Mesendoderm (in vitro differentiated cells): ENCODE results near the gene MELK.

ENCODE experiments used
- DNase-seq: peaks from one replicate; pipeline ENCODE4 v3.0.0; 2013
- H2AK5ac ChIP-seq: 2 replicates; pipeline ENCODE4 v1.6.1; 2013; ENCODE audit warnings: low read length, inconsistent platforms
- H2BK120ac ChIP-seq: 2 replicates; pipeline ENCODE4 v1.6.1; 2013; ENCODE audit warnings: low read depth, mild to moderate bottlenecking, low read length, moderate library complexity, mixed read lengths
- H2BK15ac ChIP-seq: replicated peaks from 2 replicates; pipeline ENCODE4 v1.6.1; 2013; ENCODE audit warnings: low read depth, mild to moderate bottlenecking, moderate library complexity
- H2BK5ac ChIP-seq: 2 replicates; pipeline ENCODE4 v1.6.1; 2013; ENCODE audit warnings: low read length, inconsistent platforms
- H3K18ac ChIP-seq: 2 replicates; pipeline ENCODE4 v1.6.1; 2013; ENCODE audit warnings: mild to moderate bottlenecking, low read length, mixed read lengths
- H3K23ac ChIP-seq: one replicate; pipeline ENCODE4 v1.6.1; 2013; ENCODE audit warnings: low read length
- H3K27ac ChIP-seq: 2 replicates; pipeline ENCODE4 v1.5.1; 2013; ENCODE audit warnings: low read depth, mild to moderate bottlenecking, inconsistent platforms, low read length, moderate library complexity
- H3K27me3 ChIP-seq: 2 replicates; pipeline ENCODE4 v1.6.1; 2013; ENCODE audit warnings: low read length, control low read depth, mild to moderate bottlenecking, inconsistent platforms; ENCODE audit not compliant: insufficient read depth, poor library complexity
- H3K36me3 ChIP-seq: 2 replicates; pipeline ENCODE4 v1.6.1; 2013; ENCODE audit warnings: low read length, inconsistent platforms; ENCODE audit not compliant: control insufficient read depth, insufficient read depth
- H3K4ac ChIP-seq: one replicate; pipeline ENCODE4 v1.6.1; 2013; ENCODE audit warnings: low read depth, mild to moderate bottlenecking, low read length, moderate library complexity
- H3K4me1 ChIP-seq: 2 replicates; pipeline ENCODE4 v1.6.1; 2013; ENCODE audit warnings: low read depth, low read length, inconsistent platforms; ENCODE audit not compliant: control insufficient read depth
- H3K4me2 ChIP-seq: 2 replicates; pipeline ENCODE4 v1.6.1; 2013; ENCODE audit warnings: low read length
- H3K4me3 ChIP-seq: 2 replicates; pipeline ENCODE4 v1.5.1; 2013; ENCODE audit warnings: mild to moderate bottlenecking, low read length
- H3K56ac ChIP-seq: one replicate; pipeline ENCODE4 v1.6.1; 2013; ENCODE audit warnings: low read length
- H3K79me1 ChIP-seq: 2 replicates; pipeline ENCODE4 v1.6.1; 2013; ENCODE audit warnings: low read length, inconsistent platforms
- H3K79me2 ChIP-seq: 2 replicates; pipeline ENCODE4 v1.6.1; 2013; ENCODE audit warnings: mild to moderate bottlenecking, low read length; ENCODE audit not compliant: control insufficient read depth, insufficient read depth
- H3K9ac ChIP-seq: 2 replicates; pipeline ENCODE4 v1.6.1; 2013; ENCODE audit warnings: low read length, inconsistent platforms
- H4K5ac ChIP-seq: one replicate; pipeline ENCODE4 v1.6.1; 2013; ENCODE audit warnings: low read length
- H4K8ac ChIP-seq: one replicate; pipeline ENCODE4 v1.6.1; 2013; ENCODE audit warnings: low read depth, mild to moderate bottlenecking, control low read depth, low read length, moderate library complexity
- WGBS: extraction: QIAGEN DNeasy Blood & Tissue Kit; methylation state at CpG from one replicate; pipeline ENCODE4 v1.1.7; 2013; ENCODE audit warnings: low lambda C conversion rate, missing lambda C conversion rate; ENCODE audit not compliant: insufficient coverage; ENCODE audit errors: extremely low coverage; 5-methylcytosine and 5-hydroxymethylcytosine counted together

MELK gene

DNA sequence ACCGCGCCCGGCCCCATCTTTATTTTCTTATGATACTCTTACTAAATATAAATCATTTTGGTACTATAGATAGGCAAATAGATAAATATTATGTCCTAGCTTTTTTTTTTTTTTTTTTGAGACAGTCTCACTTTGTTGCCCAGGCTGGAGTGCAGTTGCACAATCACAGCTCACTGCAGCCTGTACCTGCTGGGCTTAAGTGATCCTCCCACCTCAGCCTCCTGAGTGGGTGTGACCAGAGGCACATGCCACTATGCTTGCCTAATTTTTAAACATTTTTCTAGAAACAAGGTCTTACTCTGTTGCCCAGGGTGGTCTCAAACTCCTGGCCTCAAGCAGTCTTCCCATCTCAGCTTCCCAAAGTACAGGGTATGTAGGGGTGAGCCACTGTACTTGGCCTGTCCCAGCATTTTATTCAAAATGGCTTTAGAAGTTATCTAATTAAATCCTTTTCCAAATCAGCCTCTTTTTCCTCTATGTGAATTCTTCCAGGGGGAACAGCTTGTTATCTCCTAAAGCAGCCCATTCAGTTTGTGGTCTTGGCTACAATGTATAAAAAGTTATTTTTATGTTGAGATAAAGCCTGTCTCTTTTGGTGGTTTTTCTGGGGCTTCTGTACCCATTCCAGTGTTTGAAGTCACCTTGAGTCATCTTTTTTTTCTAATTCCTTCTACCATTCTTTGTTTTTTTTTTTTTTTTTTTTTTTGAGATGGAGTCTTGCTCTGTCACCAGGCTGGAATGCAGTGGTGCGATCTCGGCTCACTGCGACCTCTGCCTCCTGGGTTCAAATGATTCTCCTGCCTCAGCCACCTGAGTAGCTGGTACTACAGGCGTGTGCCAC lies 12.1 kb downstream of the MELK start:
- peaks cover 6% of the 10 kb centered on the region for H3K36me3 ChIP-seq

DNA sequence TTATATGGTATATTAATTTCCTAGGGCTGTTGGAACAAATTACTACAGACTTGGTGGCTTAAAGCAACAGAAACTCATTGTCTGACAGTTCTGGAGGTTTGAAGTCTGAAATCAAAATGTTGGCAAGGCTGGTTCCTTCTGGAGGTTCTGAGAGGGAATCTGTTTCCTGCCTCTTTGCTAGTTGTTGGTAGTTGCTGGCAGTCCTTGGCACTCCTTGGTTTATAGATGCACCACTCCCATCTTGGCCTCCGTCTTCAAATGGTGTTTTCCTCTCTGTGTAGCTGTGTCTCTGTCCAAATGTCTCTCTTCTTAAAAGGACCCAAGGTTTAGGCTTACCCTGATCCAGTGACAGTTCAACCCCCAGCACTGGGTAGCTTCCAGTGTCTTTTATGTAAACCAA lies 17.5 kb downstream of the MELK start:
- Histone ChIP-seq H3K4me2 (no peak overlapping the region), H2BK5ac (no peak overlapping the region), H3K56ac (no peak overlapping the region), H3K4me3 (no peak overlapping the region), H3K23ac (no peak overlapping the region), H3K79me1 (peaks cover 3% of the 10 kb centered on the region), H2BK120ac (no peak overlapping the region), H3K36me3 (peaks cover 6% of the 10 kb centered on the region), H3K27me3 (no peaks in the 10 kb centered on the region), H3K18ac (no peak overlapping the region), H2AK5ac (no peak overlapping the region), H4K5ac (no peak overlapping the region), H3K79me2 (peaks cover 2% of the 10 kb centered on the region), H2BK15ac (no peak overlapping the region), H3K9ac (no peak overlapping the region), H4K8ac (no peak overlapping the region), H3K4me1 (no peaks in the 10 kb centered on the region), H3K4ac (no peak overlapping the region), H3K27ac (no peak overlapping the region)
- WGBS: no CpG with 5 or more reads among the region's 1 CpG
- DNase-seq: no peak

More for the DNA sequence above, 12.1 kb downstream of the MELK start:
- H3K18ac ChIP-seq: no peak overlapping the region
- H3K27ac ChIP-seq: no peak overlapping the region
- H3K4me3 ChIP-seq: no peak overlapping the region
- H2BK5ac ChIP-seq: no peak overlapping the region
- no peak overlapping the region for H4K8ac ChIP-seq
- peaks cover 13% of the 10 kb centered on the region for H3K79me2 ChIP-seq
- H2BK120ac ChIP-seq: no peak overlapping the region
- no peak overlapping the region for H3K9ac ChIP-seq
- H3K79me1 ChIP-seq: peaks cover 5% of the 10 kb centered on the region
- H3K23ac ChIP-seq: no peak overlapping the region
- no peak overlapping the region for H2AK5ac ChIP-seq
- no peak overlapping the region for H3K56ac ChIP-seq
- no CpG with 5 or more reads among the region's 7 CpGs for WGBS
- H2BK15ac ChIP-seq: no peak overlapping the region
- H3K4ac ChIP-seq: no peak overlapping the region
- peak; percentile 25 for DNase-seq
- no peak overlapping the region for H3K4me2 ChIP-seq
- no peaks in the 10 kb centered on the region for H3K4me1 ChIP-seq
- H3K27me3 ChIP-seq: no peaks in the 10 kb centered on the region
- H4K5ac ChIP-seq: no peak overlapping the region

DNA sequence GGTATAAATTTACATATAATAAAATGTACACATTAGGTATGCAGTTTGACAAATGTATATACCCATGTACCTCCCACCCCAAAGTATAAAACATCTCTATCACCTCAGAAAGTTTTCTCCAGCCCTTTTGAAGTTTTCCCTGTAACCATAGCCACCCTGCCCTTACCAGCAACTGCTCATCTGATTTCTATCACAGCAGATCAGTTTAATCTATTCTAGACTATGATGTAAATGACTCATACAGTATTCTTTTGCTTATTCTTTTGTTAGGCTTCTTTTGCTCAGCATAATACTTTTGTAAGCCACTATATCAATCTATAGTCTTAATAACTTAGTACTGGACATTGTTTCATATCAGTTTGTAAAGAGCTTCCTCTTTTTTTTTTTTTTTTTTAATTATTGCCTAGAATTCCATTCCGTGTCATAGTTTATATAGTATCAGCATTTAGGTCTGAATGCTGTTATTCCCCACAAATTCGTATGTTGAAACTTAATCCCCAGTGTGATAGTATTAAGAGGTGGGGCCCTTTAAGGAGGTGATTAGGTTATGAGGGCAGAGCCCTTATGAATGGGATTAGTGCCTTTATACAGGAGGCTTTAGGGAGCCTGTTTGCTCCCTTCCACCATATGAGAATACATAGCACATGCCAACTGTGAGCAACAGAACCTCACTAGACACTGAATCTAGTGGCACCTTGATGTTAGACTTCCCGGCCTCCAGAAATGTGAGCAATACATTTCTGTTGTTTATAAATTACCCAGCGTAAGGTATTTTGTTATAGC lies 20.3 kb downstream of the MELK start:
- H3K36me3 ChIP-seq: peaks cover 9% of the 10 kb centered on the region
- no peak overlapping the region for H3K4me2 ChIP-seq
- H4K5ac ChIP-seq: no peak overlapping the region
- no CpG with 5 or more reads among the region's 4 CpGs for WGBS
- DNase-seq: no peak
- H2BK120ac ChIP-seq: no peak overlapping the region
- H2BK5ac ChIP-seq: no peak overlapping the region
- no peak overlapping the region for H3K56ac ChIP-seq
- no peak overlapping the region for H3K9ac ChIP-seq
- H2BK15ac ChIP-seq: no peak overlapping the region
- no peak overlapping the region for H3K4me3 ChIP-seq
- no peak overlapping the region for H3K23ac ChIP-seq
- no peak overlapping the region for H3K4ac ChIP-seq
- H3K27me3 ChIP-seq: no peaks in the 10 kb centered on the region
- H3K79me2 ChIP-seq: peaks cover 2% of the 10 kb centered on the region
- H3K79me1 ChIP-seq: peaks cover 5% of the 10 kb centered on the region
- H3K4me1 ChIP-seq: no peaks in the 10 kb centered on the region
- no peak overlapping the region for H3K27ac ChIP-seq
- H2AK5ac ChIP-seq: no peak overlapping the region
- H4K8ac ChIP-seq: no peak overlapping the region
- H3K18ac ChIP-seq: no peak overlapping the region

DNA sequence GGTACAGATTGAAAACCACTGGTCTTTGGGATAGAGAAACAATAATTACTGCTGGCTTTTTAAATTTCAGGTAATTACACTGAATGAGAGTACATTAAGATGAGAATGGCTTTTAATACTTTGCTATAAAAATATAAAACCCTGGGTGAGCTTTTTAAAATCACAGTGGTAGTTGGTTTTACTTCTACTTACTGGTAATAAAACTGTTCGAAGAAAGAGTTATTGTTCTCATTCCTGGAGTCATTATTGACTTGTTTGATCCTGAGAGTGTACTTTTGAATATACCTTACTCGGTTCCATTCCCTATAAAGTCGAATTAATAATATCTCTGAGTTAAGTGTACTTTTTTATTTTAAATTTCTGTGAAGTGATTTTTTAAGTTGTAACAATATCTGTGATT lies 21.5 kb downstream of the MELK start:
- no peak overlapping the region for H2BK5ac ChIP-seq
- no peak overlapping the region for H2AK5ac ChIP-seq
- no peak overlapping the region for H3K27ac ChIP-seq
- no peak overlapping the region for H3K4ac ChIP-seq
- H3K27me3 ChIP-seq: no peaks in the 10 kb centered on the region
- no peaks in the 10 kb centered on the region for H3K4me1 ChIP-seq
- DNase-seq: no peak
- H4K8ac ChIP-seq: no peak overlapping the region
- H3K56ac ChIP-seq: no peak overlapping the region
- no peak overlapping the region for H3K4me3 ChIP-seq
- peaks cover 7% of the 10 kb centered on the region for H3K79me1 ChIP-seq
- H3K23ac ChIP-seq: no peak overlapping the region
- no peak overlapping the region for H2BK15ac ChIP-seq
- H3K79me2 ChIP-seq: no peaks in the 10 kb centered on the region
- no peak overlapping the region for H4K5ac ChIP-seq
- no peak overlapping the region for H3K4me2 ChIP-seq
- peaks cover 15% of the 10 kb centered on the region for H3K36me3 ChIP-seq
- WGBS: no CpG with 5 or more reads among the region's 3 CpGs
- no peak overlapping the region for H3K18ac ChIP-seq
- no peak overlapping the region for H2BK120ac ChIP-seq
- no peak overlapping the region for H3K9ac ChIP-seq

DNA sequence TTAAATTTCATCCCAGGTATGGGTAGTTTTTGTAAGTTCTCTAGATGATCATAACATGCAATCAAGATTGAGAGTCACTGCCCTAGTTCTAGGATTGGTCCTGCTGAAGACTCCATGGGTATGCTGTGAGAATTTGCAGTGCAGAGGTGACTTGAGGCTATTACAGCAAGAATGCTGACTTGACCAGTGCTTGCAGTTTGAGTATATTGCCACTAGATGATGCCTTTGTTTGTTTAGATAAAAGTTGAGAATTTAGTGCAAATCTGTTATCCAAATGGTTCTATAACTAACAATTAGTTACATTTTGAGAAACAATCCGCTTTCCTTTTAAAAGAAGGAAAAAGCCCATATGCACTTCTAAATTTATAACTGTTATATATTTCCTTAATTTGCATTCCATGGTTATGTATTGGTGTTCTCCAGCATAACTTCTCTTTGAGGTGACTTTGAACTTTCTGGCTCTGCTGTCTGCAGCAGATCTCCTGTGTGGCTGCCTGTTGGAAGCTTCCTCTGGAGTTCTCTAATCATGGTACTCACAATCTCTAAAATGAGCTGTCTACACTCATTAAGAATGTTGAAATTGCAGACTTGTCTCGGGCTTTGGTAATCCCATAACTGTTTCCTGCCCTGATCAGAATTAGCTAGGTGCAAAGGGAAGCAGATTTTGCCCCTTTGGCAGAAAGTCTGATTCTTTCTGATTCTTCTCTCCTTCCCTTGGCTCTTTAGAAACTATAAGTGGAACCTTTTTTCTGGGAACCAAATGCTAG lies 24.9 kb downstream of the MELK start:
- H4K5ac ChIP-seq: no peak overlapping the region
- H3K79me2 ChIP-seq: no peaks in the 10 kb centered on the region
- H3K9ac ChIP-seq: no peak overlapping the region
- H3K4me3 ChIP-seq: no peak overlapping the region
- H3K56ac ChIP-seq: no peak overlapping the region
- no peak overlapping the region for H2AK5ac ChIP-seq
- H3K27me3 ChIP-seq: no peaks in the 10 kb centered on the region
- H3K4me1 ChIP-seq: no peaks in the 10 kb centered on the region
- H3K79me1 ChIP-seq: peaks cover 5% of the 10 kb centered on the region
- H3K18ac ChIP-seq: no peak overlapping the region
- DNase-seq: peak; percentile 83
- no peak overlapping the region for H3K23ac ChIP-seq
- H4K8ac ChIP-seq: no peak overlapping the region
- H2BK5ac ChIP-seq: no peak overlapping the region
- no peak overlapping the region for H3K4ac ChIP-seq
- H3K4me2 ChIP-seq: no peak overlapping the region
- no CpG with 5 or more reads among the region's 2 CpGs for WGBS
- no peak overlapping the region for H3K27ac ChIP-seq
- H3K36me3 ChIP-seq: peaks cover 13% of the 10 kb centered on the region
- no peak overlapping the region for H2BK120ac ChIP-seq
- H2BK15ac ChIP-seq: no peak overlapping the region
